Eye (tissue), 1 donor: Measurements from ENCODE around the gene ARFRP1.
"Not testable (repeated sequence)": the region's sequence is repeated elsewhere in the genome, so short reads cannot be mapped to it uniquely, and the experiment has no call there.

Experiments
- DNase-seq: peaks from one replicate; pipeline ENCODE4 v3.0.0-alpha.2; 2015

The ARFRP1 gene

DNA sequence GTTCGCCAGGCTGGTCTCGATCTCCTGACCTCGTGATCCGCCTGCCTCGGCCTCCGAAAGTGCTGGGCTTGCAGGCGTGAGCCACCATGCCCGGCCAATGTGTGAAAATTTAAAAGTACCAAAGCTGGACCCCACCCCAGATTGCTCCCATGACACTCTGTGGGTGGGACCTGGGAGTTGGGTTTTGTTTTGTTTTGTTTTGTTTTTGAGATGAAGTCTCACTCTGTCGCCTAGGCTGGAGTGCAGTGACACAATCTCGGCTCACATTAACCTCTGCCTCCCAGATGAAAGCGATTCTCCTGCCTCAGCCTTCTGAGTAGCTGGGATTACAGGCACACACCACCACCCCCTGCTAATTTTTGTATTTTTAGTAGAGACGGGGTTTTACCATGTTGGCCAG, 36.1 kb downstream of the ARFRP1 start:
- not testable (repeated sequence) for DNase-seq

DNA sequence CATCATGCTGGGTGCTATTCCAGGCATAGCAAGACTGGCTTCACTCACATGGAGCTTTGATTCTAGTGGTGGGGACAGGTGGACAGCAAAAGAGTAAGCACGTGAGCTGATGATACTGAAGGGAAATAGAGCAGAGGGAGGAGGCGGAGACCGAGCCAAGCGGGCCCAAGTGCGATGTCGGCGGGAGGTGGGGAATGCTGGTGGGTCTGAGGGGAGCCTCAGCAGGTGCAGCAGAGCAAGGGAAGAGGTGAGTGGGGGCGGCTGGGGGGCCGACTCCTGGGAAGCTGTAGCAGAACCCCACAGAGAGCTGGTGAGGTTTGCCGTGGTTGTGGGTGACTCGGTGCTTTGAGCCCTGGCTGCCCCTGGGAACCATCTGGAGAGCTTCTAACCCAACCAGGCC, 39.4 kb downstream of the ARFRP1 start:
- no peak for DNase-seq

DNA sequence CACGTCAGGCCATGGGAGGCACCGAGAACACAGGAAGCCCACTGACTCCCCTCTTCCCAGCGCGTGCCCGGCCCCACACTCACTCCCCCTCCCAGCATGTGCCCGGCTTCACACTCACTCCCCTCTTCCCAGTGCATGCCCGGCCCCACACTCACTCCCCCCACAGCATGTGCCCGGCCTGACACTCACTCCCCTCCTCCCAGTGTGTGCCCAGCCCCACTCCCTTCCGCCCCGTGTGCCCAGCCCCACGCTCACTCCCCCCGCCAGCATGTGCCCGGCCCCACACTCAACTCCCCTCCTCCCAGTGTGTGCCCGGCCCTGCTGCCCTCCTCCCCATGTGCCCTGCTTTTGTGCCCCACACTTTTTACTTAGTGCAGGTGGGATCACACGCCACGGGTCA, 39.9 kb downstream of the ARFRP1 start:
- DNase-seq, result no peak

DNA sequence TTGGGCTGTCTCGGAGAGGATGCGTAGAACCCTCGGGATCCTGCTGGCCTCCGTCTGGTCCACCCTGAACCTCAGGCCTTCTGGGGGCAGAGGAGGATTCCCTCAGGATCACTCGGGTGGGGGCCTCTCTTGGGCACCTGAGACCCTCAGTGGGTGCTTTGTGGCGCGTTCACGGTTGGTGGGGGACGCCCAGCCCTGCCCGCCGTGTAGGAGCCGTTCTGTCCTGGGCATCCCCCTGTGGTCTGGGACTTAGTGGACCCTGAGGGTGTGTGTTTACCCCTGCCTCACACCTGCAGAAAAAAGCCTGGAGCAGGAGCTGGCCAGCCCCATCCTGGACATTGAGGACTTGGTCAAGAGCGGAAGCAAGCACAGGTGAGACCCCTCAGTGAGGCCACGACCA, 42.1 kb downstream of the ARFRP1 start:
- DNase-seq, result no peak

DNA sequence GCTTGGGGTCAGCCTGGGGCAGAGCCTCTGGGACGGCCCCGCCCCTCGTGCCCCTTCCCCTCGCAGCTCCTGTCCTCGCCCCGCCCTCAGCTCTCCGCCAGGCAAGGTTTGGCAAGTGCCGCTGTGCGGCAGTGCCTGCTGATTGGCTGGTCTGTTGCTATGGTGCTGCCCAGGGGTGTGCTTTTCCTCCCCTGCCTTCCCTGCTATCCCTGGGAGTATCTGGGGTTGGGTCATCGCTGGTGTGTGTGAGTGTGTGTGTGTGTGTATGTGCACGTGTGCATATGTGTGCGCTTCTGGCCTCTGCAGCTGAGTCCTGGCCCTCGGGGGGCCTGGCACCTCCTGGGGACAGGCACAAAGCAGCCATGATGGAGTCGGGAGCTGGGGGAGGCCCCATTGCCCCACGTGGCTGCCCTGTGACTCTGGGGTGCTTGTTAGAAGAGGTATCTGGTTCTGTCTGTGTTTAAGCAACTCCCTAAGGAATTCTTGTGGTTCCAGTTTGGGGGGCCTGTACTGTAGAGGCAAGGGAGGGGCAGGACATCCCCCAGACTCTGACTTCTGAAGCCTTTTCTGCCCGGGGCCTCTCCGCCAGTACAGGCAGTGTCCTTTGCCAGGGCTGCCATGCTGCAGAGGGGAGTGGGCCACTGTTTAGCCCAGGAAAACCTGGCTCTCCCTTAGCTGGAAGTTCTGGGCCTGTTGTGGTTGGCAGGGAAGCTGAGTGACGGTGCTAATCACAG, 42.7 kb downstream of the ARFRP1 start:
- peak; percentile 87 for DNase-seq

DNA sequence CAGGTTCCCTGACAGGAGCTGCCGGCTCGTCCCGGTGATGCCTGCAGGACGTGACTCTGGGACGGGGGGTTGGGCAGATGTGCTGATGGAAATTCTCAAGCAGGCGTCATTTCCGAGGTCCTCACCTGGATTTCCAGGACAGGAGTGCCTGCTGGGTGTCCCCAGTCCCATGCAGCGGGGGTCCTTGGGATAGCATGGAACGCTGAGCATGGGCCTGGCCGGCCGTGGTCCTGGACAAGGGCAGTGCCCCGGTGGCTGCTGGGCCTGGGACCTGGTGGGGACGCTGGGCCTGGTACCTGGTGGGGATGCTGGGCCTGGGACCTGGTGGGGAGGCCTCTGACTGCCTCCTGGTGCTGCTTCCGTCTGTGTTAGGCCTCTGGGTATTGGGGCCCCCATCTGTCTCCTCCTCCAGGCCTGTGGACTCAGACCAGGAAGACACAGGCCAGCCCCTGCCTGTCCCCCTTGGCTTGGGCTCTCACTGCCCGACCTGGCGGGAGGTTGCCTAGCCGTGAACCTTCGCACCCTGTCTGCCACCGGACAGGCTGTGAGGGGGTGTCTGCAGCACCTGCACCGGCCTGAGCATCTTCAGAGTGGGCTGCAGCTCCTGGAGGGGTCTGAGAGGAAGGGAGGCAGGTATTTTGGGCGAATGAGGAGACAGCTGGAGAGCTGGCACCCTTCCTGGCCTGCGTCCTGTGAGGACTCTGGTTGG, 43.5 kb downstream of the ARFRP1 start:
- no peak for DNase-seq

DNA sequence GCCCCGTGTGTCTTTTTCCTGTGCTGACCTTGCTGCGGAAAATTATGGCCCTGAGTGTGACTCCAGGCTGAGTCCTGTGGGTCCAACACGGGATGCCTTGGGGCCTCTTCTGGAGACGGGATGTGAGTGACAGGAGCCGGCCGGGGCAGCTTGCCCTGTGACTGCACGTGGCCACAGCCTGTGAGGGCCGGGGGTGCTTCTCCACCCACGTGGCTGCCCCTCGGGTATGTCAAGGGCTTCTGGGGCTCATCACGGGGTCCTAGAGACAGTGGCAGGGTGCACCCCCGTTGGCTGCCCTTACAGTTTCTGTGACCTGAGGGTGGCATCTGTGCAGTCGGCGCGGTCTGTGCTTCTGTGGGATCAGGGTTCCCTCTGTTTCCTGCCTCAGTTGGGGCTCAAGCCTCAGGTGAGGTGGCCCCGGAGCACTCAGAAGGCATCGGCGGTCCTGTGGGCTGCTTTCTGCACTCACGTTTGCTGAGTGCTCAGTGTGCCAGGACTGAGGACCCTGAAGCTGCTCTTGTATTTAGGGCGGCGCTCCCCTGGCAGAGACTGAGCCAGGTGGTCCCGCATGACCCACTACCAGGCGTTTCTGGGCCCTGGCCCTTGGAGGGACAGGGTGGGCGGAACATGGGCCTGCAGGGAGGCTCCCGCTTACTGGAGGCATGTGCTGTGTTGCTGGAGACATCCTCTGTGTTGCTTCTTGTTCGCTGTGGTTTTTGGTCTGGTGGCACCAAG, 44.3 kb downstream of the ARFRP1 start:
- no peak for DNase-seq

DNA sequence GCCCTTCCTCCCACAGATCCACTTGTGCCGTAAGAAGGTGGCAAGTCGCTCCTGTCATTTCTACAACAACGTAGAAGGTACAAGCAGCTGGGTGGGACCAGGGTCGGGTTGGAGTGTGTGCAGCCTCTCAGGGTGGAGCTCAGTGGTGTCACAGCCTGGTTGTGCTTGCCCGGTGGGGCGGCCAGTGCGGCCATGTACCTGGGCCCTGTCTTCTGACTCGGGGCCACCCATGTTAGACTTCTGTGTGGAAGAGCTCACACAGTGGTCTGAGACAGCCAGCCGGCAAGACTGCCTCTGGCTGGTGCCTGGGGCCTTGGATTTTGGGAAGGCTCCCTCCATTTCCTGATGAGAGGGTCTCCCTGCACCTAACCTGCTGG, 45.0 kb downstream of the ARFRP1 start:
- no peak for DNase-seq

DNA sequence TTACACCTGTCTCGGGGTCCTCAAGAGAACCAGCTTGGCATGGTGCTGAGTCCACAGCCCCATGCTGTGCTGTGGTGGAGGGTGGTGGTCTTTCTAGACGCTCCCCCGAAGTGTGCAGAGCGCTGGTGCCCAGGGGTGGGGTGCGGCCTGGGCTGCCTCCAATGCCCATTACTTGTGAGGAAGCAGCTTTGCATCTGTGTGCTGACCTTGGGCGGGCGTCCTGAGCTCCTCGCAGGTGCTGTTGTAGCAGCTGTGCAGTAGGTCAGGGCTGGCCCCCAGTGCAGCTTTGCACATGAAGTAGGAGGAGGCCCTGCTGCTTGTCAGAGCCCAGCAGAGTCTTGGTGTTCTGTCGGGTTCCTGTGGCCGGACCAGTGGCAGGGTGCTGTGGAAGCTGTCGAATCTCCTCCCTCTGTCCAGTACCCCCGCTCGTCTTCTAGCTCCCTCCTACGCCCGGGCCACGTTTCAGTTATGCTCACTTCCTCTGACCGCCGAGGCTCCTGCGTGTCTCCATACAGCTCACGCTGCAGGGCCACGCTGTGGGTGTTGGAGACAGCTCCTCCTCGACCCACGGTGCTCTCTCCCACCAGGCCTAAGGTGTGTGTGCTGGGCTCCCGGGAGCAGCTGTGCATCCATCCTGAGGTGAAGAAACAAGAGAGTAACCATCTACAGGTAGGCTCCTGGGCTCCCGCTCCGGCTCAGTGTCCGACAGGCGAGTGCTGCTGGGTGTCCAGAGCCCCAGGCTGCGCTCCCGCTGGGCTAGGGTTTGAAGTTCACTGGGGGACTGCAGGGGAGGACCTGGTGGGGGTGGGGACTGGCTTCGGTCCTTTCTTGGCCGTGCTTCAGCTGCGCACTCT, 45.6 kb downstream of the ARFRP1 start:
- no peak for DNase-seq

DNA sequence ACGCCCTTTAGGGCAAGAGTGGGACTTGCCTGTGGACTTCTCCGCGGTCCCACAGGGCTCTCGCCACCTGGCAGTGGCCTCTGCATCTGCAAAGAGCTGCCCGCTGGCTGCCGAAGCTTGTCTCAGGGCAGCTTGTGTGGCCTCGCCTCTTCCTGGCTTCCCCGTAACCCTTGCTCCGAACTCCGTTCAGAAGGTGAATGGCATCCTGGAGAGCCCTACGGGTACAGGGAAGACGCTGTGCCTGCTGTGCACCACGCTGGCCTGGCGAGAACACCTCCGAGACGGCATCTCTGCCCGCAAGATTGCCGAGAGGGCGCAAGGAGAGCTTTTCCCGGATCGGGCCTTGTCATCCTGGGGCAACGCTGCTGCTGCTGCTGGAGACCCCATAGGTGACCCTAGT, 46.7 kb downstream of the ARFRP1 start:
- DNase-seq, result no peak

DNA sequence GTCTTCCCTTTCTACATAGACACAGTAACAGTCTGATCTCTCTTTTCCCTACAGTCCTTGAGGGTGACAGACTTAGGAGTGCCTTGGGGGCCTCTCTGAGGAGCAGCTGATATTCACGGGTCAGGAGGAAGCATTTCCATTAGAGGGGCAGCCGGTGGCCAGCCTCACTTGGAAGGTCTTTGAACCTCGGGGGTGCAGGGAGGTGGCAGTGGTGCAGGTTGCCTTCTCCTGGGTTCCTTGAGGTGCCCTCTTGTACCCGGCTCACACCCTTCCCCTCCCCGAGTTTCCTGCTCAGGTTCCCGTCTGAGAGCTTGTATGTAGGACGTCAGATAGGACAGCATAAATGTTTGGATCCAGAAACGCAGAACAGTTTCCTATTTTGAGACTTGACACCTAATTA, 47.2 kb downstream of the ARFRP1 start:
- DNase-seq, result no peak

DNA sequence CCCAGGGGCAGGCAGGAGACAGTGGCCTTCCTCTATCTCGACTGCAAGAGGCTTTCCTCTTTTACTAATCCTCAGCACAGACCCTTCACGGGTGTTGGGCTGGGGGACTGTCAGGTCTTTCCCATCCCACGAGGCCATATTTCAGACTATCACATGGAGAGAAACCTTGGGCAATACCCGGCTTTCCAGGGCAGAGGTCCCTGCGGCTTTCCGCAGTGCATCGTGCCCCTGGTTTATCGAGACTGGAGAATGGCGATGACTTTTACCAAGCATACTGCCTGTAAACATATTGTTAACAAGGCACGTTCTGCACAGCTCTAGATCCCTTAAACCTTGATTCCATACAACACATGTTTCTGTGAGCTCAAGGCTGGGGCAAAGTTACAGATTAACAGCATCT, 47.6 kb downstream of the ARFRP1 start:
- DNase-seq, result not testable (repeated sequence)

DNA sequence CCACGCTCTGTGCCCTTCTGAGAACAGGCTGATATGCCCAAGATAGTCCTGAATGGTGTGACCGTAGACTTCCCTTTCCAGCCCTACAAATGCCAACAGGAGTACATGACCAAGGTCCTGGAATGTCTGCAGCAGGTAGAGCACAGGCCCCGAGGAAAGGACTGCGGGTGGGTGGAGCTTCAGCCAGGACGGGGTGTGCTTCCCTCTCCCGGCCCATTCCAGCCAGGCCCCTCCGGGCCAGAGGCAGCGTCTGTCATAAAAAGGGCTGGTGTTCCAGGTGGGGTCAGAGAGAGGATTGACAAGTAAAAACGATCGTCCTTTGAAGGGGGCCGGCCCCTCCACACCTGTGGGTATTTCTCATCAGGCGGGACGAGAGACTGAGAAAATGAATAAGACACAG, 48.4 kb downstream of the ARFRP1 start:
- DNase-seq, result no peak

DNA sequence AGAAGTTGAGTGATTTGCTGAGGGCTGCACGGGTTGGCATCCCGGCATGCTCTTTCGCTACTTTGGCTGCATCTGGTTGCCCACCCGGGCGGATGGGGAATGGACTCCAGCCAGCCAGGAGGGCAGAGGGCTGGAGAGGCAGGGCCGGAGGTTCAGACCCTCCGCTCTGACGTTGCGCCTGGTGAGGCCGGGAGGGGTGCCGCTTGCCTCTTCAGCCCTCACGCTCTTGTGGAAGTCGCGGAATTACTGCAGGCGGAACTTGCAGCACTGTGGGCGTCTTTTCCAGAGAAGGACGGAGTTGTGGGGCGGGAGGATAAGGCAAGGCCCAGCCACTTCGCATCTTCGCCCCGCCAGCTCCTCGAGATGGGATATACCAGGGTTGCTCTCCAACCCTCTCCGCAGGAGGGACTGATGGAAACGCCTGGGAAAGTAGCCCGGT, 49.0 kb downstream of the ARFRP1 start:
- no peak for DNase-seq

DNA sequence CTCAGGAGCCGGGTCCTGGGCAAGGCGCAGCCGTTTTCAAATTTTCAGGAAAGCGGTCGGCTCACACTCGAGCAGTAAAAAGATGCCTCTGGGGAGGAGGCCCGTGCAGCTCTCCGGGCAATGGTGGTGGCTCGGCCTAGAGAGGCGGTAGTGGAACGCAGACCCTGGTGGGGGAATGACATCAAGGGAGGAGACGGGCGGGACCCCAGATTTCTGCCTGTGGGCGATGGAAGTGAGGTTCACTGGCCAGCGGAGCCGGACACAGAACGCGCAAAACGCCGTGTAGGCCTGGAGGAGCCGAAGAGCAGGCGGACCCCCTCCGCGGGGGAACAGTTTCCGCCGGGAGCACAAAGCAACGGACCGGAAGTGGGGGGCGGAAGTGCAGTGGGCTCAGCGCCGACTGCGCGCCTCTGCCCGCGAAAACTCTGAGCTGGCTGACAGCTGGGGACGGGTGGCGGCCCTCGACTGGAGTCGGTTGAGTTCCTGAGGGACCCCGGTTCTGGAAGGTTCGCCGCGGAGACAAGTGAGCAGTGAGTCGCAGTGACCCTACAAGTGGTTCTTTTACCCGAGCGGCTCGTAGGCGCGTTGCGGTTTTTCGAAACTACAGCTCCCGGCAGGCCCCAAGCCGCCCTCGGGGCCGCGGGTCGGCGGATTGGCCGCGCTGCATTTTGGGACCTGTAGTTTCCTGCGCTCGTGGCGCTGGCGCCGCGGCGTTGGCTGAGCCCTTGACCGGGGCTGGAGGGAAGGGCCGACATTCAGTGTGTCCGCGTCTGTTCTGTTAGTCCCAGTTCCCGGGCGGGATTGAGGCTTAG, 49.6 kb downstream of the ARFRP1 start, which contains the start of gene RTEL1:
Gene RTEL1 (plus strand): TSS at position 376 of the 812 bp plus-strand sequence. CDS start 1,091 bp downstream, outside the sequence.
- DNase-seq, result peak; percentile 98

DNA sequence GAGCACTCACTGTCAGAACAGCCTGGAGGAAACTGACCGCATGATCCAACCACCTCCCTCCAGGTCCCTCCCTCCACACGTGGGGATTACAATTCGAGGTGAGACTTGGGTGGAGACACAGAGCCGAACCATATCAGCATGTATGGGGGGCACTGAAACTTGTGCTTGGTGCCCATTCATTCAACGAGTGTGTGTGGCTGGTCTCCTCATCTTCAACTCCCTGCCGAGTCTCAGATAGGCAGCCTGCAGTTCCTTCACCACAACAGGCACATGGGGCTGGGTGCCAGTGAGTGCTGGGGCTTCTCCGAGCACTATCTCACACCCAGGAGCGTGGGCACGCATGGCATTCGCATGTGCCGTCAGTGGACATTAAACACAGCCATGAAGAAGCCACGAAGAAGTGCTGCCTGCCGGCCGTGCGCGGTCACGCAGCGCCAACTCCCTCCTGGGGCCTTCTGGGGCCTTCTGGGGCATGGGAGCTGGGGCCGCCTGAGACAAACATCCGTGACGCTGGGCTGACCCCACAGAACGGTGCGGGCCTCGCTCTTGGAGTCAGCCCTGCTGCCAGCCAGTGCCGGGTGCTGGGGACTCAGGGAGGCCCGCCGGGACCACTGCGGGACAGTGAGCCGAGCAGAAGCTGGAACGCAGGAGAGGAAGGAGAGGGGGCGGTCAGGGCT, 50.4 kb downstream of the ARFRP1 start:
- DNase-seq, result no peak

DNA sequence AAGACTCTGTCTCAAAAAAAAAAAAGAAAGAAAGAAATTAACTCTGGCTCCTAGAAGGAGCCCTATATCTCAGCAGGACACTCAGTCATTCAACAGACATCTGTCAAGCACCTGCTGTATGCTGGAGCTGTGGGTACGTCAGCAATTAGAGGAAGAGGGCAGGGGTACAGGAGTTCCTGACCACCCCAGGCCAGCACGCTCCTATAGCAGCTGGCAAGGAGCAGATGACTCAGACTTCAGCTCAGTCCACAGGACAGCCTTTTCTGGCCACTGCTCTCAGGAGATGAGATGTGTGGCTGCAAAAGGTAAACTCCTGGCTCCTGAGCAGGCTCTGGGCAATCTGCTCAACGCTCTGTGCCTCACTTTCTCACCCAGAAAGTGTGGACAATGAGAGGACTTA, 51.3 kb downstream of the ARFRP1 start:
- DNase-seq, result no peak

DNA sequence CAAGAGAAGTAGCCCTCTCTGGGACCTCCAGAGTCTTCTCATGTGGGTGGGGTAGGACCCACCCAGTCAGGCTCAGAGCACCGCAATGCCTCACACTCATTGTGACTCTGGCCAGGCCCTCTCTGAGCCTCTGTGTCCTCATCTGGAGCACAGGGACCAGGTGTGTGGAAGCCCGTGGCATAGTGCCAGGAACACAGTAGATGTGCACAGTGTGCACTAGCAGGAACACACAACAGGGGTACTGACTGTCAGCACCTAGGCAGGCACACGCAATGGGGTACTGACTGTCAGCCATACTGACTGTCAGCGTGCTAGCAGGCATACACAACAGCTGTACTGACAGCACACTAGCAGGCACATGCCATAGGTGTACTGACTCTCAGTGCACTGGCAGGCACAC, 52.5 kb downstream of the ARFRP1 start:
- DNase-seq, result no peak

DNA sequence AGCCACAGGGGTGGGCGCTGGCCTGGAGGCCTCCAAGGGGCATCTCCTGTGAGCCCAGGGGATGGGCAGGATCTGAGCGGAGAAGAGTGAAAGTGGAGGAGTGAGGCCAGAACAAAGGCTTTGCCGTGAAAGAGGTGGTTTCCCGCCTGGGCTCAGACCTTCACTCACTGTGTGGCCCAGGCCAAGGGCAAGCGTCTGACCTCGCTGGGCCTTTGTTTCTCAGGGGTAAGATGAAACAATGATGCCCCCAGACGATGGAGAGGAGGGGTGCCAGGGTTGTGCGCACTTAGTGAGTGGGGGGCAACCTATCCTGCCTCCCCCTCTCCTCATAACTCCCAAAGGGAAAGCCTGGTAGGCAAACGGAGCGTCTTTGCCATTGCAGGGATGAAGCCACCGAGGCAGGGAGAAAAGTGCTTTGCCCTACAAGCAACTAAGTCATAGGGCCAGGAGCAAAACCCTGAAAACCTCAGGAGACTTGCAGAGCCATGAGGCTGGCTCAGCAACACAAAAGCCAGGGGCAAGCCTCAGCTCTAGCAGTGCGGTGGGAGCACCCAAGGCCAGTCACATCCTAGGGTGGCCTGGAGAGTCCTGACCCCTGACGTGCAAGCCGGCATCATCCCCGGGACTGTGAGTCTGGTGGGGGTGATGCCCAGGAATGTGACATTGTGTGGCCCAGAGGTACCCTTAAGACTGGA, 53.7 kb downstream of the ARFRP1 start:
- peak; percentile 64 for DNase-seq
